ENCODE data around the gene STAMBP. TPM values are rescaled to one million over a fixed set of nuclear protein-coding genes. Genes with fewer than 3 reads are reported as not detected.
"Not testable (repeated sequence)": the region's sequence is repeated elsewhere in the genome, so short reads cannot be mapped to it uniquely, and the experiment has no call there.

The STAMBP gene
- total and polyA plus RNA-seq, 8 donors: 9.8 to 24.4 (median 13.2) TPM

DNA sequence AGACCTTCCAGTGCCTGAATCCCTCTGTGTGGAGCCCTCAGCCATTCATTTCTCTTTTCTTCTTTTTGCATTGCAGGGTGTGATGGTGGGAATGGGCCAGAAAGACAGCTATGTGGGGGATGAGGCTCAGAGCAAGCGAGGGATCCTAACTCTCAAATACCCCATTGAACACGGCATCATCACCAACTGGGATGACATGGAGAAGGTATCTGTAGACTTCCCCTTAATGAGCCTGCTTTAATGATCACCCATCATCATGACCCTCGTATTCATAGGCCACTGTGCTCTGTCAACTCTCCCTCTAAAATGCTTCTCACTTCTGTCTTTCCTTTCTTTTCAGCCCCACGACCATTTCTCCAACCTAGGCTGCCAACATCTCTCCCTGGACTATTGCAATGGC lies 73.5 kb downstream of the STAMBP start:
- Histone ChIP-seq H3K36me3 (no peaks in the 10 kb centered on the region), H3K27ac (no peak overlapping the region), H3K4me3 (no peak overlapping the region), H3K9me3 (no peaks in the 10 kb centered on the region), H3K4me1 (no peaks in the 10 kb centered on the region), H3K27me3 (no peaks in the 10 kb centered on the region)
- TF ChIP-seq, protein P1, sequence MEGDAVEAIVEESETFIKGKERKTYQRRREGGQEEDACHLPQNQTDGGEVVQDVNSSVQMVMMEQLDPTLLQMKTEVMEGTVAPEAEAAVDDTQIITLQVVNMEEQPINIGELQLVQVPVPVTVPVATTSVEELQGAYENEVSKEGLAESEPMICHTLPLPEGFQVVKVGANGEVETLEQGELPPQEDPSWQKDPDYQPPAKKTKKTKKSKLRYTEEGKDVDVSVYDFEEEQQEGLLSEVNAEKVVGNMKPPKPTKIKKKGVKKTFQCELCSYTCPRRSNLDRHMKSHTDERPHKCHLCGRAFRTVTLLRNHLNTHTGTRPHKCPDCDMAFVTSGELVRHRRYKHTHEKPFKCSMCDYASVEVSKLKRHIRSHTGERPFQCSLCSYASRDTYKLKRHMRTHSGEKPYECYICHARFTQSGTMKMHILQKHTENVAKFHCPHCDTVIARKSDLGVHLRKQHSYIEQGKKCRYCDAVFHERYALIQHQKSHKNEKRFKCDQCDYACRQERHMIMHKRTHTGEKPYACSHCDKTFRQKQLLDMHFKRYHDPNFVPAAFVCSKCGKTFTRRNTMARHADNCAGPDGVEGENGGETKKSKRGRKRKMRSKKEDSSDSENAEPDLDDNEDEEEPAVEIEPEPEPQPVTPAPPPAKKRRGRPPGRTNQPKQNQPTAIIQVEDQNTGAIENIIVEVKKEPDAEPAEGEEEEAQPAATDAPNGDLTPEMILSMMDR (IDR thresholded peaks at IDR 0.05): no peak
- intact Hi-C loops (cut with DNase I): no loop called here
- FAIRE-seq: no peak
- DNase-seq: no peak
- ATAC-seq: no peak
- WGBS, 2 donors: 59 to 64% methylated on average over 4 of the region's 4 CpGs

DNA sequence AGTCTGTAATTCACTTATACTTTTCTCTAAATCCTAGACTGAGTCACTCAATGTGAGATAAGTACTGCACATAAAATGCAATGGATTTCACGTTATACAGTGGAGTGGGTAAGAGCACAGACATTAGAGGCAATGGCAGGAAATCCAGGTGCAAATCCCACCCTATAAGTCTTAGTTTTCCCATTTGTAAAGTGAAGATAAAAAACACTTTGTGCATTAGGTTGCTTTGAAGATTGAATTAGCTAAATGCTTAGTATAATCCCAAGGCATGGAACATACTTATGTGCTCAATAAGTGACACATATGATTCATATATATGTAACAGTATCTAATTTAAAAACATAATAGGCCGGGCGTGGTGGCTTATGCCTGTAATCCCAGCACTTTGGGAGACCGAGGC lies 74.6 kb downstream of the STAMBP start:
- ATAC-seq (no peak), DNase-seq (no peak), FAIRE-seq (no peak)
- Histone ChIP-seq H3K27ac (no peak overlapping the region), H3K36me3 (no peaks in the 10 kb centered on the region), H3K4me3 (no peak overlapping the region), H3K4me1 (no peaks in the 10 kb centered on the region), H3K9me3 (no peaks in the 10 kb centered on the region), H3K27me3 (no peaks in the 10 kb centered on the region)
- WGBS, 2 donors: 73 to 83% methylated on average over 4 of the region's 4 CpGs
- TF ChIP-seq, protein P1 (IDR thresholded peaks at IDR 0.05): no peak
- intact Hi-C loops (cut with DNase I): no loop called here

DNA sequence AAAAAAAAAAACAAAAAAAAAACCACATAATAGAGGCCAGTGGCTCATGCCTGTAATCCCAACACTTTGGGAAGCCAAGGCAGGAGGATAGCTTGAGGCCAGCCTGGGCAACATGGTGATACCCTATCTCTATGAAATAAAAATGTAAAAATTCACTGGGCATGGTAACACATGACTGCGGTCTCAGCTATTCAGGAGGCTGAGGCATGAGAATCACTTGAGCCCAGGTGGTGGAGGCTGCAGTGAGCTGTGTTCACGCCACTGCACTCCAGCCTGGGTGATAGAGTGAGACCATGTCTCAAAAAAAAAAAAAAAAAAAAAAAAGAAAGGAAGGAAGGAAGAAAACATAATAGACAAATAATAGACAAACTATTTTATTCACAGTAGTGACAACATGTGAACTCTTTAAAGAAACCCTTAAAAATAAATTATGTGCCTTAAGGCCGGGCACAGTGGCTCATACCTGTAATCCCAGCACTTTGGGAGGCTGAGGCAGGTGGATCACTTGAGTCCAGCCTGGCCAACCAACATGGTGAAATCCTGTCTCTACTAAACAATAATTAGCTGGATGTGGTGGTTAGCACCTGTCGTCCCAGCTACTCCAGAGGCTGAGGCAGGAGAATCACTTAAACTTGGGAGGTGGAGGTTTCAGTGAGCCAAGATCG lies 75.3 kb downstream of the STAMBP start:
- ATAC-seq; H3K4me3 ChIP-seq; DNase-seq; H3K27ac ChIP-seq; H3K27me3 ChIP-seq; FAIRE-seq; H3K36me3 ChIP-seq; H3K4me1 ChIP-seq; H3K9me3 ChIP-seq; intact Hi-C loops (cut with DNase I): not testable (repeated sequence)
- WGBS, 2 donors: 87 to 89% methylated on average over 5 of the region's 5 CpGs

DNA sequence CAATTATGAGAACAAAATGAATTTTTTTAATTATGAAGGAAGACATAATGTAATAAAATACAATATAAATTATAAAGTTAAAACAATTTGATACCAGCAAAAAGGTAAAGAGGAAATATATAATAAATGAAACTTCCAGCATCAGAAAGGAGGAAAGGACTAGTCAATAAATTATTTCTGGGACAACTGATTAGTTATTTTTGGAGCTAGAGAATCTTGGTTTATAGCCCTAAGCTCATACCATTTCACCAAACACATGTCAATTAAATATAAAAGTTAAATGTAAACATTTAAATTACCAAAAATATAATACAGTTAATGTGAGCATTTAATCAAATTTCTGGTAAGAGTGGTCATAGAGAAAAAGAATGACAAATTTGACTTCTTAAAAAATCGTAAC lies 76.2 kb downstream of the STAMBP start:
- H3K36me3 ChIP-seq: no peaks in the 10 kb centered on the region
- intact Hi-C loops (cut with DNase I): no loop called here
- H3K27ac ChIP-seq: no peak overlapping the region
- H3K4me1 ChIP-seq: no peaks in the 10 kb centered on the region
- no peak overlapping the region for H3K4me3 ChIP-seq
- 68 to 76% methylated on average over 1 of the region's 1 CpG for WGBS, 2 donors
- H3K27me3 ChIP-seq: no peaks in the 10 kb centered on the region
- FAIRE-seq (no peak), ATAC-seq (no peak), DNase-seq (no peak)
- TF ChIP-seq, protein P1 (IDR thresholded peaks at IDR 0.05): no peak
- no peaks in the 10 kb centered on the region for H3K9me3 ChIP-seq

DNA sequence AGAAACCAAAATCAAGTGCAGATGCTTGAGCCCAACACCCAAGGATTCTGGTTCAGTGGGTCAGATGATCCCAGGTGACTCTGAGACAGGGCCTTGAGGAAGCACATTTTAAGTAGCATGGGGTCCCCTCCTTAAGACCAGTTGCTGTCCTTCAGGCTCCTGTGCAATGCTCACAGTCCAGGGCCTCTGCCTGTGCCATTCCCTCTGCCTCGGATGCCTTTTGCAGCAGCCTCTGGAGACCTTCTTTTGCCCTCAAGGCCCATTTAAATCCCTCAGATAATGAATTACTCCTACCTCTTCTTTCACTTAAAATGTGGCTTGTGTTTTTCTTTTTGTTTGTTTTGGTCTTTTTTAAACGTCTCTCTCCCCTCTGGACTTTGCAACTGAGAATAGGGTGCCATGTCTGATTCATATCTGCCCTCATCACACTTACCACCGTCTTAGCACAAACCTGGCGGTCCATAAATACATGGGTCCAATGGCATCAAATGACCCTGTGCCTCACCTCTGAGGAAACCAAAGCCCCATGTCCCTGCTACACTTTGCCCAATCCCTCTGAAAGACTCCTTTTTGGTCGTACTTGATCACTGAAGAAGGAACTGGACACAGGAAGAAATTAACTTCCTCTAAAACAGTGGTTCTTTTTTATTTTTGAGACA lies 78.2 kb downstream of the STAMBP start:
- no peak overlapping the region for H3K4me3 ChIP-seq
- H3K36me3 ChIP-seq: no peaks in the 10 kb centered on the region
- intact Hi-C loops (cut with DNase I): no loop called here
- H3K27me3 ChIP-seq: no peaks in the 10 kb centered on the region
- no peaks in the 10 kb centered on the region for H3K4me1 ChIP-seq
- ATAC-seq (no peak), DNase-seq (no peak), FAIRE-seq (no peak)
- no peak overlapping the region for H3K27ac ChIP-seq
- WGBS, 2 donors: 56 to 65% methylated on average over 5 of the region's 5 CpGs
- no peaks in the 10 kb centered on the region for H3K9me3 ChIP-seq
- TF ChIP-seq, protein P1 (IDR thresholded peaks at IDR 0.05): no peak

Data from pancreas (tissue), 10 donors.